Right lobe of liver (tissue), 6 donors: ENCODE data around the gene RBBP9. TPM values are rescaled to one million over a fixed set of nuclear protein-coding genes. Genes with fewer than 3 reads are reported as not detected.
A peak's percentile ranks its signal among the peaks of the same experiment; 100 is the strongest.

Experiments used
- ATAC-seq, 4 donors: fragments of 200-7000 bp; cut with Tn5 transposase; one replicate each; pipeline ENCODE4 v1.9.1; 2020; ENCODE audit warnings: mild to moderate bottlenecking in 4 of 4, moderate library complexity in 4 of 4
- DNase-seq, 3 donors: peaks; one replicate each; pipeline ENCODE4 v3.0.0-alpha.2; 2020
- H3K27ac ChIP-seq, 3 donors: fragments of 200-600 bp; one replicate each; pipeline ENCODE4 v1.8.0; 2022
- H3K27me3 ChIP-seq, 2 donors: fragments of 200-600 bp; one replicate each; pipeline ENCODE4 v1.8.0; 2022
- H3K36me3 ChIP-seq, 4 donors: fragments of 200-600 bp; sonication (generic) in 1 of 4; one replicate each; pipeline versions ENCODE4 v1.5.1 to v1.8.0; 2017 to 2022; ENCODE audit warnings: control low read depth in 1 of 4
- H3K4me1 ChIP-seq, 4 donors: fragments of 200-600 bp; sonication (generic) in 1 of 4; one replicate each; pipeline versions ENCODE4 v1.5.1 to v1.8.0; 2017 to 2022; ENCODE audit warnings: control low read depth in 1 of 4
- H3K4me3 ChIP-seq, 3 donors: fragments of 200-600 bp; one replicate each; pipeline ENCODE4 v1.8.0; 2022
- H3K9me3 ChIP-seq, 4 donors: fragments of 200-600 bp; sonication (generic) in 1 of 4; one replicate each; pipeline versions ENCODE4 v1.5.1 to v1.8.0; 2017 to 2022; ENCODE audit warnings: control low read depth in 1 of 4
- POLR2A ChIP-seq: fragments of 450-650 bp; IDR thresholded peaks from one replicate; pipeline ENCODE4 v1.6.1; 2017; ENCODE audit warnings: antibody characterized with exemption, mild to moderate bottlenecking
- WGBS: methylation state at CpG from one replicate; pipeline ENCODE4 v1.1.6; 2018; ENCODE audit warnings: low coverage, low lambda C conversion rate; ENCODE audit not compliant: insufficient coverage; ENCODE audit errors: missing lambda C conversion rate; 5-methylcytosine and 5-hydroxymethylcytosine counted together
- intact Hi-C, 2 donors: fragments of 100-400 bp; cut with DNase I; formaldehyde crosslinking; loops; one replicate each; pipeline versions ENCODE4 v1.11.2 to v1.14.1; 2022
- microRNA counts: library from miRNA; unstranded; fragments of <30 nt; microRNA quantifications from one replicate; lab custom pipeline; 2016
- microRNA-seq, 2 donors: library from miRNA; unstranded; fragments of <30 nt; microRNA quantifications; one replicate each; pipeline ENCODE4, GENCODE V29; 2019 to 2020
- small RNA-seq, 2 experiments: library from RNA; depleted of rRNA; stranded (forward); fragments of <200 nt; gene quantifications; one replicate each; pipeline ENCODE3, GENCODE V24; 2016
- total RNA-seq, 6 experiments: library from RNA; depleted of rRNA in 2 of 6; stranded (reverse); fragments of >200 nt in 2 of 6; fragmentation: NEBNext Ultra II Directional in 3 of 6; extraction: Animal tissue kit (Norgen Biotek cat#: 25700) in 3 of 6; gene quantifications; one replicate each; pipeline versions ENCODE4 v1.1.0 to v1.2.4, GENCODE V29; 2016 to 2023
- TF ChIP-seq, protein P1 (sequence below), 4 donors: fragments of 200-600 bp in 3 of 4; fragments of 450-650 bp in 1 of 4; IDR thresholded peaks; one replicate each; pipeline versions ENCODE4 v1.5.1 to v1.8.0; 2016 to 2022; ENCODE audit warnings: antibody characterized with exemption in 4 of 4, mild to moderate bottlenecking in 2 of 4
- donor health status: DM: no; HTN: yes; CAD: no.
- donor health status: DM: no; HTN: no; CAD: no.
- donor health status: DM: no; HTN: no; CAD: no.
- donor health status: DM: no; HTN: yes; CAD: no.
- donor health status: DM: no; HTN: yes; CAD: no.

The RBBP9 gene
- total RNA-seq, 6 experiments from 2014 or later = 11.6 to 23.3 (median 14.9) TPM

DNA sequence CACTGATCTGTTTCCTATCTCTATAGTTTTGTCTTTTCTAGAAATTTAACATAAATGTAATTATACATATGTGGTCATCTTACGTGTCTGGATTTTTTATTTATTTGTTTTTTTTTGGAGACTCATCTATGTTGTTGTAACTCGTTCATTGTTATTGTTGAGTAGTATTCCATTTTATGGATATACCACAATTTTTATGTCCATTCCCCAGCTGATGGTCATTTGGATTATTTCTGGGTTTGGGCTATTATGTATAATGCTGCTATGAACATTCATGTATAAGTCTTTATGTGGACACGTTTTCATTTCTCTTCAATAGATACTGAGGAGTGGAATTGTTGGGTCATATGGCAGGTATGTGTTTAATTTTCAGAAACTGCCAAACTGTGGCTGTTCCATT, 40.4 kb downstream of the RBBP9 start:
- H3K36me3 ChIP-seq = no peaks in the 10 kb centered on the region
- H3K4me1 ChIP-seq = no peaks in the 10 kb centered on the region
- intact Hi-C loops = no loop called here
- no peaks in the 10 kb centered on the region for H3K27me3 ChIP-seq
- no peak overlapping the region for H3K27ac ChIP-seq
- WGBS = 75% methylated on average over 3 of the region's 3 CpGs
- H3K4me3 ChIP-seq = no peak overlapping the region
- ATAC-seq (no peak), DNase-seq (no peak)
- H3K9me3 ChIP-seq = no peaks in the 10 kb centered on the region
- no peak for TF ChIP-seq POLR2A
- TF ChIP-seq, protein P1, sequence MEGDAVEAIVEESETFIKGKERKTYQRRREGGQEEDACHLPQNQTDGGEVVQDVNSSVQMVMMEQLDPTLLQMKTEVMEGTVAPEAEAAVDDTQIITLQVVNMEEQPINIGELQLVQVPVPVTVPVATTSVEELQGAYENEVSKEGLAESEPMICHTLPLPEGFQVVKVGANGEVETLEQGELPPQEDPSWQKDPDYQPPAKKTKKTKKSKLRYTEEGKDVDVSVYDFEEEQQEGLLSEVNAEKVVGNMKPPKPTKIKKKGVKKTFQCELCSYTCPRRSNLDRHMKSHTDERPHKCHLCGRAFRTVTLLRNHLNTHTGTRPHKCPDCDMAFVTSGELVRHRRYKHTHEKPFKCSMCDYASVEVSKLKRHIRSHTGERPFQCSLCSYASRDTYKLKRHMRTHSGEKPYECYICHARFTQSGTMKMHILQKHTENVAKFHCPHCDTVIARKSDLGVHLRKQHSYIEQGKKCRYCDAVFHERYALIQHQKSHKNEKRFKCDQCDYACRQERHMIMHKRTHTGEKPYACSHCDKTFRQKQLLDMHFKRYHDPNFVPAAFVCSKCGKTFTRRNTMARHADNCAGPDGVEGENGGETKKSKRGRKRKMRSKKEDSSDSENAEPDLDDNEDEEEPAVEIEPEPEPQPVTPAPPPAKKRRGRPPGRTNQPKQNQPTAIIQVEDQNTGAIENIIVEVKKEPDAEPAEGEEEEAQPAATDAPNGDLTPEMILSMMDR (IDR thresholded peaks at IDR 0.05) = no peak

DNA sequence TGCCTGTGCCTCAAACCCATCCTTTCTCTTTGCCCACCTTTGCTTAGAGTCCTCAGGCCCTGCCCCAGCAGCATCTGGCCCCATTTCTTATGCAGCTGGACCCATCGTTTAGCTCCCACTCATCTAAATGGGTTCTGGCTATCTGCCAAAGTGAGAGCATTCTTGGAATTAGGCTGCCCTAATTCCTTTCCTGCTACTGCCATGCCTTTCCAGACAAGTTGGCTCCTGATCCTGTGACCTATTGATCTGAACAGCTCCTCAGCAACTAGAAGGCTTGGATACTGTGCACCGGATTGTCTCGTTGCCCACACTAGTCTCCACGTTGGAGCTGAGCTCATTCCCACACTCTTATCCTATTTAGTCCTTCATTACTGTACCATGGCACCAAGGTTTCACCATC, 53.1 kb downstream of the RBBP9 start:
- DNase-seq (no peak), ATAC-seq (no peak)
- no peaks in the 10 kb centered on the region for H3K36me3 ChIP-seq
- no peaks in the 10 kb centered on the region for H3K27me3 ChIP-seq
- no peak overlapping the region for H3K4me3 ChIP-seq
- TF ChIP-seq POLR2A = no peak
- TF ChIP-seq, protein P1 (IDR thresholded peaks at IDR 0.05) = no peak
- 79% methylated on average over 3 of the region's 4 CpGs for WGBS
- H3K9me3 ChIP-seq = no peaks in the 10 kb centered on the region
- intact Hi-C loops = no loop called here
- no peak overlapping the region for H3K27ac ChIP-seq
- no peaks in the 10 kb centered on the region for H3K4me1 ChIP-seq

DNA sequence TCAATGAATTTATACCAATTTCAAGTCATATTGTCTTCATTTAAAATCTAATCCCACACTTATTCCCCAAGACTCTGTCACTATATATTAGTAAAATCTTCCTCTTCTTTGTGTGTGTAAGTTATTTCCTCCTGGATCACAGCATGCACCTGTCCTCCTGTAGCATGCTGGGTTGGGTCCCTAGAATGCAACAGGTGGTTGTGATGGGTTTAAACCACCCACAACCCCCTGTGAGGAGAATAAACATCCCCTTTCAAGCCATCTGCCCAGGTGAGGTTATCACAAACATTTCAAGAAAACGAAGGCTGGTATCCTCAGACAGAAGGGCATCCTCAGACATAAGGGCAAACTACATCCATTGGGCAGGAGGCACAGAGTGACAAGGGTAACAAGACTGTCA, 56.6 kb downstream of the RBBP9 start:
- WGBS = 0% methylated on average over 1 of the region's 1 CpG
- Histone ChIP-seq H3K9me3 (no peaks in the 10 kb centered on the region), H3K27ac (no peak overlapping the region), H3K36me3 (no peaks in the 10 kb centered on the region), H3K4me3 (no peak overlapping the region), H3K27me3 (no peaks in the 10 kb centered on the region), H3K4me1 (no peaks in the 10 kb centered on the region)
- ATAC-seq = no peak
- DNase-seq = no peak
- no peak for TF ChIP-seq POLR2A
- TF ChIP-seq, protein P1 (IDR thresholded peaks at IDR 0.05) = no peak
- intact Hi-C loops = no loop called here

DNA sequence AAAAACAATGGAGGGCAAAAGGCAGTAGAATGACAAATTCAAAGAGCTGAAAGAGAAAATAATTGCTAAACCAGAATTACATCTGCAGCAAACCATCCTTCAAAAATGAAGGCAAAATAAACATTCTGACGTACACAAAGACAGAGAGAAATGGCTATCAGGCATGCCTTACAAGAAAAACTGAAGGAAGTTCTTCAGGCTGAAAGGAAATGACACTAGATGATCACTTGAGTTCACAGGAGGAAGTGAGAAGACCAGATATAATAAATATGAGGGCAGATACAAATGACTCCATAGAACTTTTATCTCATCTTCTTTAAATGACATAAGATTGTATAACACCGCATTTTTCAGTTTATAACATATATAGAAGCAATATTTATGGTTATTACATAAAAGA, 60.2 kb downstream of the RBBP9 start:
- Histone ChIP-seq H3K36me3 (no peaks in the 10 kb centered on the region), H3K9me3 (no peaks in the 10 kb centered on the region), H3K4me1 (no peaks in the 10 kb centered on the region), H3K4me3 (no peak overlapping the region), H3K27ac (no peak overlapping the region), H3K27me3 (no peaks in the 10 kb centered on the region)
- intact Hi-C loops = no loop called here
- WGBS = 51% methylated on average over 2 of the region's 2 CpGs
- ATAC-seq (peak in 1 of 4 donors; percentile 45), DNase-seq (no peak)
- no peak for TF ChIP-seq POLR2A
- TF ChIP-seq, protein P1 (IDR thresholded peaks at IDR 0.05) = no peak

MicroRNA genes within 50 kb of the gene (microRNA counts, 767-probe panel; counts per million panel counts)
- microRNA hsa-miR-3192 (lab: Ali Mortazavi, UCI) = 237 counts per million

Small RNA genes lying within 50 kb of the gene (microRNA-seq; reads per million reads assigned to microRNA genes)
- 0 reads per million in 2 donors for gene MIR3192

Small RNA genes lying within 50 kb of the gene (small RNA-seq; reads per million reads assigned to genes)
- gene MIR3192 = 0 reads per million in 2 experiments

Other genes with a start within 250 kb of the RBBP9 start
- 1 to 10 TPM; 2.5 to 6.1 (median 4.8) TPM for gene ZNF133, start 208.7 kb downstream of the RBBP9 start, total RNA-seq
- gene DZANK1, start 30.2 kb downstream of the RBBP9 start, total RNA-seq = under 1 TPM; 0.25 to 0.68 (median 0.41) TPM
- gene POLR3F, start 29.8 kb downstream of the RBBP9 start, total RNA-seq = 1 to 10 TPM; 1.6 to 4.1 (median 2.9) TPM
- gene SEC23B, start 10.7 kb upstream of the RBBP9 start, total RNA-seq = 10 to 100 TPM; 22.3 to 33.1 (median 31.1) TPM
- gene SMIM26, start 70.2 kb upstream of the RBBP9 start, total RNA-seq = 100 to 1,000 TPM in 1 of 6 experiments, 10 to 100 TPM in 5; 38.5 to 104 (median 42.4) TPM
- gene DTD1, start 90.8 kb upstream of the RBBP9 start, total RNA-seq = 10 to 100 TPM in 2 of 6 experiments, 1 to 10 TPM in 4; 5.4 to 21.2 (median 7.5) TPM